Testis (tissue), 3 donors: ENCODE measurements around the gene OR52A1. TPM values are rescaled to one million over a fixed set of nuclear protein-coding genes. Genes with fewer than 3 reads are reported as not detected.
"Not testable (repeated sequence)": the region's sequence is repeated elsewhere in the genome, so short reads cannot be mapped to it uniquely, and the experiment has no call there.

Experiments used
- DNase-seq: peaks from one replicate; pipeline ENCODE4 v3.0.0-alpha.2; 2019
- H3K27ac ChIP-seq, 2 donors: fragments of 200-600 bp; sonication (generic); one replicate each; pipeline ENCODE4 v1.5.1; 2019
- H3K27me3 ChIP-seq: fragments of 200-600 bp; sonication (generic); one replicate; pipeline ENCODE4 v1.5.1; 2019
- H3K36me3 ChIP-seq: fragments of 200-600 bp; sonication (generic); one replicate; pipeline ENCODE4 v1.5.1; 2017; ENCODE audit warnings: low read depth; ENCODE audit errors: missing control alignments
- H3K4me1 ChIP-seq: fragments of 200-600 bp; sonication (generic); one replicate; pipeline ENCODE4 v1.5.1; 2019
- H3K4me3 ChIP-seq, 2 donors: fragments of 200-600 bp; sonication (generic); one replicate each; pipeline ENCODE4 v1.5.1; 2017 to 2019
- H3K9me3 ChIP-seq: fragments of 200-600 bp; sonication (generic); one replicate; pipeline ENCODE4 v1.5.1; 2017
- POLR2A ChIP-seq: fragments of 450-650 bp; IDR thresholded peaks from one replicate; pipeline ENCODE4 v1.6.1; 2017; ENCODE audit warnings: antibody characterized with exemption, mild to moderate bottlenecking, moderate library complexity
- WGBS, 2 donors: methylation state at CpG; one replicate each; pipeline ENCODE4 v1.1.5; 2018; 5-methylcytosine and 5-hydroxymethylcytosine counted together
- intact Hi-C: fragments of 100-400 bp; cut with DNase I; formaldehyde crosslinking; loops from one replicate; pipeline ENCODE4 v1.15.1; 2023; ENCODE audit warnings: low total_unique reads
- polyA plus RNA-seq: library from polyadenylated mRNA; stranded (reverse); fragments of 350-450 nt; fragmentation: Illumina TruSeq; extraction: RNeasy Lipid Tissue Mini Kit (QIAGEN cat#74804); gene quantifications from one replicate; pipeline ENCODE4 v1.2.3, GENCODE V29; 2014; ENCODE audit warnings: low read depth, low replicate concordance; ENCODE audit not compliant: insufficient read depth
- total RNA-seq, 2 donors: library from RNA; depleted of rRNA; stranded (reverse); fragments of >200 nt; gene quantifications; one replicate each; pipeline ENCODE4 v1.2.3, GENCODE V29; 2016
- TF ChIP-seq, protein P1 (sequence below), 3 experiments: fragments of 450-650 bp in 2 of 3; fragments of 200-600 bp in 1 of 3; sonication (generic) in 1 of 3; IDR thresholded peaks; one replicate each; pipeline ENCODE4 v1.5.1; 2016 to 2019; ENCODE audit warnings: antibody characterized with exemption in 3 of 3, mild to moderate bottlenecking in 2 of 3, moderate library complexity in 1 of 3

OR52A1 gene
- total and polyA plus RNA-seq, 3 donors from 2014 or later, result 0.19 to 0.47 TPM; not detected in 1

DNA sequence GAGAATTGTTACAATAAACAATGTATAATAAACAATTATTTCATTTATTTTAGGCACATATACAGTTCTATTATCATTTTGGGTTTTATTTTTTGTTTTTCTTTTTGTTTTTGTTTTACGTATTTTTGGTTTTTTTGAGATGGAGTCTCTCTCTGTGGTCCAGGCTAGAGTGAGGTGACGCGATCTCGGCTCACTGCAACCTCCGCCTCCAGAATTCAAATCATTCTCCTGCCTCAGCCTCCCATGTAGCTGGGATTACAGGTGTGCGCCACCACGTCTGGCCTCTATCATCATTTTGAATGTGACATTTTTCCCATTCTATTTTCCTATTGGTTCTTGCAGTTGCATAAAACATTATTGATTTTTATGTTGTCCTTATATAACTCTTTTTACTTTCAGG, 20.4 kb upstream of the OR52A1 start:
- Histone ChIP-seq H3K4me3 (no peak overlapping the region), H3K4me1 (no peaks in the 10 kb centered on the region), H3K36me3 (no peaks in the 10 kb centered on the region), H3K27me3 (no peaks in the 10 kb centered on the region), H3K27ac (no peak overlapping the region), H3K9me3 (no peaks in the 10 kb centered on the region)
- TF ChIP-seq POLR2A, result no peak
- TF ChIP-seq, protein P1, sequence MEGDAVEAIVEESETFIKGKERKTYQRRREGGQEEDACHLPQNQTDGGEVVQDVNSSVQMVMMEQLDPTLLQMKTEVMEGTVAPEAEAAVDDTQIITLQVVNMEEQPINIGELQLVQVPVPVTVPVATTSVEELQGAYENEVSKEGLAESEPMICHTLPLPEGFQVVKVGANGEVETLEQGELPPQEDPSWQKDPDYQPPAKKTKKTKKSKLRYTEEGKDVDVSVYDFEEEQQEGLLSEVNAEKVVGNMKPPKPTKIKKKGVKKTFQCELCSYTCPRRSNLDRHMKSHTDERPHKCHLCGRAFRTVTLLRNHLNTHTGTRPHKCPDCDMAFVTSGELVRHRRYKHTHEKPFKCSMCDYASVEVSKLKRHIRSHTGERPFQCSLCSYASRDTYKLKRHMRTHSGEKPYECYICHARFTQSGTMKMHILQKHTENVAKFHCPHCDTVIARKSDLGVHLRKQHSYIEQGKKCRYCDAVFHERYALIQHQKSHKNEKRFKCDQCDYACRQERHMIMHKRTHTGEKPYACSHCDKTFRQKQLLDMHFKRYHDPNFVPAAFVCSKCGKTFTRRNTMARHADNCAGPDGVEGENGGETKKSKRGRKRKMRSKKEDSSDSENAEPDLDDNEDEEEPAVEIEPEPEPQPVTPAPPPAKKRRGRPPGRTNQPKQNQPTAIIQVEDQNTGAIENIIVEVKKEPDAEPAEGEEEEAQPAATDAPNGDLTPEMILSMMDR (IDR thresholded peaks at IDR 0.05), result no peak
- intact Hi-C loops, result no loop called here
- WGBS, 2 donors, result 91 to 92% methylated on average over 7 of the region's 7 CpGs
- DNase-seq, result no peak

DNA sequence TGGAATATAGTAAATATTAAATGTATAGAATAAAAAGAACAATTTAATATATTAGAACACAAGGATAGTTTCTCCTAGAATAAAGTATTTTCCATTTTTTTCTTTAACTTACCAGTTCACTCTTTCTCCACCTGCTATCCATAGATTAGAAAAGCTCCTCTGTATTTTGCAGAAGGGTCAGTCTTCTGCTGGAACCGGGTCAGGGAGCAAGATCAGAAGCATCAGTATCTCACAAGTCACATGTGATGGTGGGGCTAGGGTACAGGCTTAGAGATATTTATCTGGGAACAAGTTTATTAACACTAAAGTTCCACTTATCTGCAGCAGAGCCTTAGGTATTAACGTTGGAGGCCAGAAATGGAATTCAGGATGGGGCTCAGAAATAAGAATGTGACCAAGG, 17.3 kb upstream of the OR52A1 start:
- no peaks in the 10 kb centered on the region for H3K9me3 ChIP-seq
- H3K4me1 ChIP-seq, result no peaks in the 10 kb centered on the region
- no peak overlapping the region for H3K27ac ChIP-seq
- WGBS, 2 donors, result 69 to 77% methylated on average over 2 of the region's 2 CpGs
- TF ChIP-seq, protein P1 (IDR thresholded peaks at IDR 0.05), result no peak
- TF ChIP-seq POLR2A, result no peak
- no peaks in the 10 kb centered on the region for H3K27me3 ChIP-seq
- intact Hi-C loops, result no loop called here
- no peak overlapping the region for H3K4me3 ChIP-seq
- no peak for DNase-seq
- H3K36me3 ChIP-seq, result no peaks in the 10 kb centered on the region

DNA sequence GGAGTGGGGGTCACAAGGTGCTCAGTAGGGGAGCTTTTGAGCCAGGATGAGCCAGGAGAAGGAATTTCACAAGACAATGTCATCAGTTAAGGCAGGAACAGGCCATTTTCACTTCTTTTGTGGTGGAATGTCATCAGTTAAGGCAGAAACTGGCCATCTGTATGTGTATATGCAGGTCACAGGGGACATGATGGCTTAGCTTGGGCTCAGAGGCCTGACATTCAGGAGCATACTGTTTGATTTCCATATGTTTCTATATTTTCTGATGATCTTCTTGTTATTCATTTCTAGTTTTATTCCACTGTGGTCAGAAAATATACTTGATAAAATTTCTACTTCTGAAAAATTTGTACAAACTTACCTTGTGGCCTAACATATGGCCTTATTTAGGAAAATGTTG, 11.3 kb upstream of the OR52A1 start:
- intact Hi-C loops, H3K4me3 ChIP-seq, H3K36me3 ChIP-seq, H3K27ac ChIP-seq, DNase-seq, H3K9me3 ChIP-seq, H3K4me1 ChIP-seq, H3K27me3 ChIP-seq: not testable (repeated sequence)

DNA sequence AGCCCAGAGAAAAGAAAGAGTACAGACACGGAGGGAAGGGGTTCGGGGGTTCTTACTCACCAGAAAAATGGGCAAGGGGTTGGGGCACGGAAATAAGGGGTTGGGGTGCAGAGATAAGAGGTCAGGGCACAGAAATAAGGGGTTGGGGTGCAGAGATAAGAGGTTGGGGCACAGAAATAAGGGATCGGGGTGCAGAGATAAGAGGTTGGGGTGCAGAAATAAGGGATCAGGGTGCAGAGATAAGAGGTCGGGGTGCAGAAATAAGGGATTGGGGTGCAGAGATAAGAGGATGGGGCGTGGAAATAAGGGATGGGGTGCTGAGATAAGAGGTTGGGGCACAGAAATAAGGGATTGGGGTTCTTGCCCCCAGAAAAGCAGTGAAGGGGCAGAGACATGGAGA, 10.2 kb upstream of the OR52A1 start:
- H3K9me3 ChIP-seq, intact Hi-C loops, H3K36me3 ChIP-seq, H3K4me3 ChIP-seq, H3K27ac ChIP-seq, H3K27me3 ChIP-seq, DNase-seq, H3K4me1 ChIP-seq: not testable (repeated sequence)
- WGBS, 2 donors, result 82 to 83% methylated on average over 6 of the region's 6 CpGs

DNA sequence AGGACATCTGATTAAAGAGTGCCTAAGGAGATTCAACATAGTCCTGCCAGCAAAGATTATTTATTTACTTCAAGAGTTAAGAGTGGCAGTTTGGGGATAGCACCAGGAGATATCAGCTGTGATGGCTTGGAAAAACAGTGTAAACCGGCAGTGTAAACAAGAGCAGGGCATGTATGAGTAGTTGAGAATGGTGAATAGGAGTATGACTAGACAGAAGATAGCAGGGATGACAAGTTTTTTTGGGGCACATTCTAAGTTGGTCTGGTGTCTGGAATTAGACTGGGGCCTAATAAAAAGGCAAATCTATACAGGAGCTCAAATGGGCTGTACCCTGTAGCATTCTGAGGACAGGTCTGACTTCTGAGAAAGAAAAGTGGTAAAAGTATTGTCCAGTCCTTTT, 6.5 kb upstream of the OR52A1 start:
- H3K4me3 ChIP-seq, H3K27ac ChIP-seq, H3K27me3 ChIP-seq, DNase-seq, H3K4me1 ChIP-seq, intact Hi-C loops, H3K9me3 ChIP-seq, H3K36me3 ChIP-seq: not testable (repeated sequence)
- WGBS, 2 donors, result 90 to 100% methylated on average over 1 of the region's 1 CpG

DNA sequence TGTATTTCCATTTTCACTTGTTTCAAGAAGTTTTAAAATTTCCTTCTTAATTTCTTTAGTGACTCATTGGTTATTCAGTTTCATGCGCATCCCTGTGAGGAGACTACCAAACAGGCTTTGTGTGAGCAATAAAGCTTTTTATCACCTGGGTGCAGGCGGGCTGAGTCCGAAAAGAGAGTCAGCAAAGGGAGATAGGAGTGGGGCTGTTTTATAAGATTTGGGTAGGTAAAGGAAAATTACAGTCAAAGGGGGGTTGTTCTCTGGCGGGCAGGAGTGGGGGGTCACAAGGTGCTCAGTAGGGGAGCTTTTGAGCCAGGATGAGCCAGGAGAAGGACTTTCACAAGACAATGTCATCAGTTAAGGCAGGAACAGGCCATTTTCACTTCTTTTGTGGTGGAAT, 5.7 kb upstream of the OR52A1 start:
- H3K9me3 ChIP-seq, DNase-seq, H3K27me3 ChIP-seq, H3K4me3 ChIP-seq, H3K27ac ChIP-seq, H3K4me1 ChIP-seq, intact Hi-C loops, H3K36me3 ChIP-seq: not testable (repeated sequence)
- WGBS, 2 donors, result 84 to 96% methylated on average over 4 of the region's 4 CpGs

DNA sequence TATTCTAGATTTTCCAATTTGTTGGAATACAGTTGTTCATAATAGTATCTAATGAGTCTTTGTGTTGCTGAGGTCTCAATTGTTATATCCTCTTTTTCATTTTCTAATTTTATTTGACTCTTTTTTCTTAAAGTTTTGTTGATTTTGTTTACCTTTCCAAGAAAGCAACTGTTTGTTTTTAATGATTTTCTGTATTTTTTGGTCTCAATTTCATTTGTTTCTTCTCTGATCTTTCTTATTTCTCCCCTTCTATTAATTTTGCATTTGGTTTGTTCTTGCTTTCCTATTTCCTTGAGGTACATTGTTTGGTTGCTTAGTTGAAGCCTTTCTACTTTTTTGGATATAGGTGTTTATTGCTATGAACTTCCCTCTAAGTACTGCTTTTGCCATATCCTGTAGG, 5.2 kb upstream of the OR52A1 start:
- Histone ChIP-seq H3K27ac (no peak overlapping the region), H3K27me3 (no peaks in the 10 kb centered on the region), H3K4me3 (no peak overlapping the region), H3K9me3 (no peaks in the 10 kb centered on the region), H3K4me1 (no peaks in the 10 kb centered on the region), H3K36me3 (no peaks in the 10 kb centered on the region)
- no peak for DNase-seq
- intact Hi-C loops, result no loop called here
- TF ChIP-seq, protein P1 (IDR thresholded peaks at IDR 0.05), result no peak
- TF ChIP-seq POLR2A, result no peak
